ENCODE data around the gene PPA1. TPM values are rescaled to one million over a fixed set of nuclear protein-coding genes. Genes with fewer than 3 reads are reported as not detected.
"Not testable (repeated sequence)": the region's sequence is repeated elsewhere in the genome, so short reads cannot be mapped to it uniquely, and the experiment has no call there.

PPA1 gene
- total RNA-seq, 1 donor from 2014 or later, result 83.2 TPM

GRCh38 chr10:70169011-70169410, 64.2 kb downstream of the PPA1 start:
- no peak for DNase-seq

GRCh38 chr10:70167246-70167645, 66.0 kb downstream of the PPA1 start:
- DNase-seq, result peak; percentile 31

GRCh38 chr10:70166394-70166793, 66.8 kb downstream of the PPA1 start:
- DNase-seq, result no peak

- DNase-seq, result no peak
These were observed 69.1 kb downstream of the PPA1 start for GRCh38 chr10:70164163-70164562.

GRCh38 chr10:70163448-70163847, 69.8 kb downstream of the PPA1 start:
- no peak for DNase-seq

GRCh38 chr10:70162892-70163201, 70.4 kb downstream of the PPA1 start:
- no peak for DNase-seq

GRCh38 chr10:70162151-70162891, 70.9 kb downstream of the PPA1 start:
- no peak for DNase-seq

GRCh38 chr10:70160798-70161197, 72.4 kb downstream of the PPA1 start:
- DNase-seq, result no peak

GRCh38 chr10:70159366-70159765, 73.9 kb downstream of the PPA1 start:
- DNase-seq, result not testable (repeated sequence)

GRCh38 chr10:70158113-70158512, 75.1 kb downstream of the PPA1 start:
- DNase-seq, result no peak

- no peak for DNase-seq
These were observed 77.9 kb downstream of the PPA1 start for GRCh38 chr10:70155255-70155838.

Small RNAs within 50 kb of the gene (small RNA-seq; reads per million reads assigned to genes)
- not detected for gene RPS25P9 (ENCODE audit: low replicate concordance)

Other genes with a start within 250 kb of the PPA1 start
- gene MACROH2A2, start 180.6 kb downstream of the PPA1 start, total RNA-seq, result 18.9 TPM
- gene AIFM2, start 100.6 kb downstream of the PPA1 start, total RNA-seq, result 2.4 TPM
- 14.0 TPM for gene TYSND1, start 86.7 kb downstream of the PPA1 start, total RNA-seq
- gene SAR1A, start 62.9 kb downstream of the PPA1 start, total RNA-seq, result 121 TPM
- not detected for gene NPFFR1, start 50.6 kb upstream of the PPA1 start, total RNA-seq
- gene LRRC20, start 149.2 kb upstream of the PPA1 start, total RNA-seq, result 66.1 TPM
- gene EIF4EBP2, start 170.7 kb upstream of the PPA1 start, total RNA-seq, result 59.7 TPM
- 0.92 TPM for gene NODAL, start 208.3 kb upstream of the PPA1 start, total RNA-seq
- 19.8 TPM for gene PALD1, start 245.3 kb upstream of the PPA1 start, total RNA-seq

Data from tongue (tissue), 3 donors.